Right lobe of liver (tissue), 6 donors: ENCODE data around the gene POMT2. TPM values are rescaled to one million over a fixed set of nuclear protein-coding genes. Genes with fewer than 3 reads are reported as not detected.

Experiments used
- ATAC-seq, 4 donors: fragments of 200-7000 bp; cut with Tn5 transposase; one replicate each; pipeline ENCODE4 v1.9.1; 2020; ENCODE audit warnings: mild to moderate bottlenecking in 4 of 4, moderate library complexity in 4 of 4
- DNase-seq, 3 donors: peaks; one replicate each; pipeline ENCODE4 v3.0.0-alpha.2; 2020
- H3K27ac ChIP-seq, 3 donors: fragments of 200-600 bp; one replicate each; pipeline ENCODE4 v1.8.0; 2022
- H3K27me3 ChIP-seq, 2 donors: fragments of 200-600 bp; one replicate each; pipeline ENCODE4 v1.8.0; 2022
- H3K36me3 ChIP-seq, 4 donors: fragments of 200-600 bp; sonication (generic) in 1 of 4; one replicate each; pipeline versions ENCODE4 v1.5.1 to v1.8.0; 2017 to 2022; ENCODE audit warnings: control low read depth in 1 of 4
- H3K4me1 ChIP-seq, 4 donors: fragments of 200-600 bp; sonication (generic) in 1 of 4; one replicate each; pipeline versions ENCODE4 v1.5.1 to v1.8.0; 2017 to 2022; ENCODE audit warnings: control low read depth in 1 of 4
- H3K4me3 ChIP-seq, 3 donors: fragments of 200-600 bp; one replicate each; pipeline ENCODE4 v1.8.0; 2022
- H3K9me3 ChIP-seq, 4 donors: fragments of 200-600 bp; sonication (generic) in 1 of 4; one replicate each; pipeline versions ENCODE4 v1.5.1 to v1.8.0; 2017 to 2022; ENCODE audit warnings: control low read depth in 1 of 4
- POLR2A ChIP-seq: fragments of 450-650 bp; IDR thresholded peaks from one replicate; pipeline ENCODE4 v1.6.1; 2017; ENCODE audit warnings: antibody characterized with exemption, mild to moderate bottlenecking
- WGBS: methylation state at CpG from one replicate; pipeline ENCODE4 v1.1.6; 2018; ENCODE audit warnings: low coverage, low lambda C conversion rate; ENCODE audit not compliant: insufficient coverage; ENCODE audit errors: missing lambda C conversion rate; 5-methylcytosine and 5-hydroxymethylcytosine counted together
- intact Hi-C, 2 donors: fragments of 100-400 bp; cut with DNase I; formaldehyde crosslinking; loops; one replicate each; pipeline versions ENCODE4 v1.11.2 to v1.14.1; 2022
- total RNA-seq, 6 experiments: library from RNA; depleted of rRNA in 2 of 6; stranded (reverse); fragments of >200 nt in 2 of 6; fragmentation: NEBNext Ultra II Directional in 3 of 6; extraction: Animal tissue kit (Norgen Biotek cat#: 25700) in 3 of 6; gene quantifications; one replicate each; pipeline versions ENCODE4 v1.1.0 to v1.2.4, GENCODE V29; 2016 to 2023
- TF ChIP-seq, protein P1 (sequence below), 4 donors: fragments of 200-600 bp in 3 of 4; fragments of 450-650 bp in 1 of 4; IDR thresholded peaks; one replicate each; pipeline versions ENCODE4 v1.5.1 to v1.8.0; 2016 to 2022; ENCODE audit warnings: antibody characterized with exemption in 4 of 4, mild to moderate bottlenecking in 2 of 4
- donor health status: DM: no; HTN: yes; CAD: no.
- donor health status: DM: no; HTN: no; CAD: no.
- donor health status: DM: no; HTN: no; CAD: no.
- donor health status: DM: no; HTN: yes; CAD: no.
- donor health status: DM: no; HTN: yes; CAD: no.

The POMT2 gene
- total RNA-seq, 6 experiments from 2014 or later, result 5.5 to 15.9 (median 12.9) TPM

DNA sequence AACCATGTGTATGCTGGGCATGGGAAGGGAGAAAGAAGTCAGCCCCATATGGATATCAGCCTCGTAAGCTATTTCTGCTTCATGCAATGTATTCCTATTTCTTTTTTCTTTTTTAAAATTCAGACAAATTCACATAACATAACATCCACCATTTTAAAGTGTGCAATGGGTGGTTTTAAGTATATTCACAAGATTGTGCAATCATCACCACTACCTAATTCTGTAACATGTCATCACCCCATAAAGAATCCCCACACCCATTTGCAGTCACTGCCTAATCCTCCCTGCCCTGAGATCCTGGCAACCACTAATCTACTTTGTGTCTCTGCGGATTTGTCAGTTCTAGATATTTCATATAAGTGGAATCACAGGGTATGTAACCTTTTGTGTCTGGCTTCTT lies 9.5 kb downstream of the POMT2 start:
- ATAC-seq (no peak), DNase-seq (no peak)
- H3K36me3 ChIP-seq, result no peaks in the 10 kb centered on the region
- 100% methylated on average over 2 of the region's 2 CpGs for WGBS
- no peak overlapping the region for H3K4me3 ChIP-seq
- H3K4me1 ChIP-seq, result peaks cover 0 to 7% (median 0%) of the 10 kb centered on the region in 4 donors
- intact Hi-C loops, result loop anchor here in 1 of 2 donors (10.0 kb wide), 1 partner anchor 436 kb away; no protein-coding TSS in a partner anchor
- H3K27me3 ChIP-seq, result no peaks in the 10 kb centered on the region
- no peaks in the 10 kb centered on the region for H3K9me3 ChIP-seq
- TF ChIP-seq, protein P1, sequence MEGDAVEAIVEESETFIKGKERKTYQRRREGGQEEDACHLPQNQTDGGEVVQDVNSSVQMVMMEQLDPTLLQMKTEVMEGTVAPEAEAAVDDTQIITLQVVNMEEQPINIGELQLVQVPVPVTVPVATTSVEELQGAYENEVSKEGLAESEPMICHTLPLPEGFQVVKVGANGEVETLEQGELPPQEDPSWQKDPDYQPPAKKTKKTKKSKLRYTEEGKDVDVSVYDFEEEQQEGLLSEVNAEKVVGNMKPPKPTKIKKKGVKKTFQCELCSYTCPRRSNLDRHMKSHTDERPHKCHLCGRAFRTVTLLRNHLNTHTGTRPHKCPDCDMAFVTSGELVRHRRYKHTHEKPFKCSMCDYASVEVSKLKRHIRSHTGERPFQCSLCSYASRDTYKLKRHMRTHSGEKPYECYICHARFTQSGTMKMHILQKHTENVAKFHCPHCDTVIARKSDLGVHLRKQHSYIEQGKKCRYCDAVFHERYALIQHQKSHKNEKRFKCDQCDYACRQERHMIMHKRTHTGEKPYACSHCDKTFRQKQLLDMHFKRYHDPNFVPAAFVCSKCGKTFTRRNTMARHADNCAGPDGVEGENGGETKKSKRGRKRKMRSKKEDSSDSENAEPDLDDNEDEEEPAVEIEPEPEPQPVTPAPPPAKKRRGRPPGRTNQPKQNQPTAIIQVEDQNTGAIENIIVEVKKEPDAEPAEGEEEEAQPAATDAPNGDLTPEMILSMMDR (IDR thresholded peaks at IDR 0.05), result no peak
- TF ChIP-seq POLR2A, result no peak
- H3K27ac ChIP-seq, result no peak overlapping the region

DNA sequence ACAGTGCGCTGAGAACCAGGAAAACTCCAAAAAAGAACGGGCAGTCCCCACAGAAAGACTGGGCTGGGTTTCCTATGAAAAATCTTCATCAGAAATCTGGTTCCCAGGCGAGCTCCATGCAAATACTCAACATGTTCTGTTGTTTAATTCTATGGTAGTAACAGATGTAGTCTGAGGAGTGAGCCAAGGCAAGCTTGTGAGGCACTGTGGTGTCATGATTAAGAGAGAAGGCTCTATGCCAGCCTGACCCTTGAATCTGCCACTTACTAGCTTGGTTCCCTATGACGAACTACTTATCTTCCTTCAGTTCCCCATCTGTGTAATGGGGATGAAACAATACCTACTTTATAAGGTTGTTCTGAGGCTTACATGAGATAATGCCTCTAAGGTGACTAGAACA lies 10.7 kb downstream of the POMT2 start:
- 81% methylated on average over 4 of the region's 4 CpGs for WGBS
- DNase-seq (no peak), ATAC-seq (no peak)
- Histone ChIP-seq H3K4me1 (no peaks in the 10 kb centered on the region), H3K9me3 (no peaks in the 10 kb centered on the region), H3K27me3 (no peaks in the 10 kb centered on the region), H3K36me3 (no peaks in the 10 kb centered on the region), H3K27ac (no peak overlapping the region), H3K4me3 (no peak overlapping the region)
- TF ChIP-seq, protein P1 (IDR thresholded peaks at IDR 0.05), result no peak
- no peak for TF ChIP-seq POLR2A
- intact Hi-C loops, result loop anchor here in 1 of 2 donors (10.0 kb wide), 1 partner anchor 435 kb away; no protein-coding TSS in a partner anchor

DNA sequence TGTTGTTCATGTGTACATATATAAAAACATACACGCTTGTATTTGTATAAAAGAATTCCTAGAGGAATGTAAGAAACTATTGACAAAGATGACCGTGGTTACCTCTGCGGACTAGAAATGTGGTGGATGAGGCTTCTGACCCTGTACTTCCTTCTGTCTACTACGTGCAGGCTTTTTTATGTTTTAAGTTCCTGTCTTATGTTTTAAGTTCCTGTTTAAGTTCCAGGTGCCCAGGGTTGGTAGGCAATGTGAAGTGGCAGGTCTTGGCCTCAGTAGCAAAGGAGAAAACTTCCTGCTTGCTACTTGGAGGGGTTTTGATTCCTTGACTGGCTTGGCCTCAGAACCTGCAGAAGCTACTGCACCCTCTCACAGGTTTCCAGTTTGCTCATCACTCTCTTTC lies 11.6 kb downstream of the POMT2 start:
- WGBS, result 74% methylated on average over 4 of the region's 4 CpGs
- intact Hi-C loops, result no loop called here
- no peak for DNase-seq
- Histone ChIP-seq H3K36me3 (no peaks in the 10 kb centered on the region), H3K27me3 (no peaks in the 10 kb centered on the region), H3K4me3 (no peak overlapping the region), H3K27ac (no peak overlapping the region), H3K9me3 (no peaks in the 10 kb centered on the region), H3K4me1 (peaks cover 0 to 2% (median under 1%) of the 10 kb centered on the region in 4 donors)
- no peak for ATAC-seq
- TF ChIP-seq, protein P1 (IDR thresholded peaks at IDR 0.05), result no peak
- TF ChIP-seq POLR2A, result no peak

DNA sequence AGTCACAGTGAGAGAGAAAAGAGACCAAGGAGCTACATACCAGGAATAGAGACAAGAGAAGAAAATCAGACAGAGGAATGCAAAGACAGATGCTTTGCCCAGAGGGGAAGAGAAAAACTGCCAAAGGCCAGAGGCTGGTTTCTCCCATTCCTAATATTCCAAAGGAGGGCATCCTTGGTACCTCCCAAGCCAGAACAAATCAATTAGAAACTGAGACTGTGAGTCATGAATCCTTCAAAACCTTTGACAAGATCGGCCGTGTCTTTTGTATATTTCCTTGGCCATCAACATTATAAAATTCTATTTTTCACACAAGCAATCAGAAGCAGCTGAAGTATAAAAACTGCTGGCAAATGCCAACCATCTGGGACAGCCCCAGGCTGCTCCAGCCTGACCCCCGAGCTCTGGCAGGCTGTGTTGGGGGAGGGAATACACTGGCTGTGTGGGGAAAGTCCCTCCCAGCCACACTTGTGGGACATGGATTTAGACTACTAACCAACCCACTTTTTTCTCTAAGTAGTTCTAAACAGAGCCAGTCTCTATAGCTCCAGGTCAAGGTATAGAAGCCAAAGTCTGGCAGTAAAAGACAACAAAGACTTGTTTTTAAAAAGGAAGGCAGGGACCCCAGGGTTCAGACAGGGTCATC lies 13.7 kb downstream of the POMT2 start:
- peaks cover 0 to 11% (median 7%) of the 10 kb centered on the region in 4 donors for H3K4me1 ChIP-seq
- no peak for TF ChIP-seq POLR2A
- TF ChIP-seq, protein P1 (IDR thresholded peaks at IDR 0.05), result no peak
- H3K27me3 ChIP-seq, result no peaks in the 10 kb centered on the region
- intact Hi-C loops, result no loop called here
- WGBS, result 55% methylated on average over 3 of the region's 3 CpGs
- no peak overlapping the region for H3K4me3 ChIP-seq
- no peaks in the 10 kb centered on the region for H3K36me3 ChIP-seq
- DNase-seq (no peak), ATAC-seq (peak in 2 of 4 donors; percentile 29 to 42)
- H3K27ac ChIP-seq, result no peak overlapping the region
- no peaks in the 10 kb centered on the region for H3K9me3 ChIP-seq
